OCI-LY1 (cell line): Measurements from ENCODE around the gene TSSK3.

Experiments used
- CTCF ChIP-seq: fragments of 200-600 bp; sonication (generic), shearing (Covaris generic); IDR thresholded peaks from 2 replicates; pipeline ENCODE4 v1.5.1; 2017; ENCODE audit warnings: mild to moderate bottlenecking, antibody characterized with exemption, low read length, moderate library complexity, mixed read lengths
- EZH2 ChIP-seq: fragments of 200-600 bp; sonication (generic), shearing (Covaris generic); IDR thresholded peaks from 2 replicates; pipeline ENCODE4 v1.8.0; 2017; ENCODE audit warnings: borderline replicate concordance, mixed run types, mild to moderate bottlenecking, antibody characterized with exemption, low read length, moderate library complexity, mixed read lengths

DNA sequence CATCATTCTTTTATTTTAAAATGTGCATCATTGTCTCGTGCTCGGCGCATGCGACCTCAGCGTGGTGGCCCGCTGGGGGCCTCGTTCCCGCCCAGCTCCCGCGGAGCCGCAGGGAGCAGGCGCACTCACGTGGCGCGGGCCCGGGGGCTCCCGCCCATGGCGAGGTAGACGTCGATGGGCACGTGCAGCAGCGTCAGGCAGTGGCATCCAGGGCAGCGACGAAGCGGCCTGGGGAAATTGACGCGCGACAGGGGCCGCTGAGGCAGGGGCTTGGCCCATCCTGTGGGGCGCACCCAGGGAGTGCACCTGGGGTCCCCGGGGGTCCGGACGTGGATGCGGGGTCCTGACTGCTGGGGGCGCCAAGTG, 1.0 kb upstream of the TSSK3 start:
- TF ChIP-seq CTCF (no peak), EZH2 (no peak)
